ENCODE measurements around the gene GABRG2. TPM values are rescaled to one million over a fixed set of nuclear protein-coding genes. Genes with fewer than 3 reads are reported as not detected.

Gene GABRG2
- total RNA-seq, 6 donors from 2014 or later: not detected

- H3K4me3 ChIP-seq: no peak overlapping the region
- no peaks in the 10 kb centered on the region for H3K27me3 ChIP-seq
- H3K9me3 ChIP-seq: no peaks in the 10 kb centered on the region
- no peak for ATAC-seq (ENCODE audit: low FRiP score in 2 of 2)
- TF ChIP-seq EP300 (IDR thresholded peaks at IDR 0.05): no peak
- TF ChIP-seq POLR2AphosphoS5 (IDR thresholded peaks at IDR 0.05): no peak
- TF ChIP-seq POLR2A (IDR thresholded peaks at IDR 0.05): no peak
- TF ChIP-seq CTCF (IDR thresholded peaks at IDR 0.05): no peak
- no peaks in the 10 kb centered on the region for H3K4me1 ChIP-seq
- no peak for DNase-seq
- 87 to 95% methylated on average over 1 of the region's 1 CpG for WGBS, 2 donors
- H3K27ac ChIP-seq: no peak overlapping the region
- H3K36me3 ChIP-seq: no peaks in the 10 kb centered on the region
Measured at GRCh38 chr5:162078805-162079204, 11.2 kb downstream of the GABRG2 start.

- 46 to 58% methylated on average over 2 of the region's 2 CpGs for WGBS, 2 donors
- no peaks in the 10 kb centered on the region for H3K36me3 ChIP-seq
- no peaks in the 10 kb centered on the region for H3K9me3 ChIP-seq
- no peaks in the 10 kb centered on the region for H3K4me1 ChIP-seq
- H3K27me3 ChIP-seq: no peaks in the 10 kb centered on the region
- H3K27ac ChIP-seq: no peak overlapping the region
- ATAC-seq (ENCODE audit: low FRiP score in 2 of 2) (no peak), DNase-seq (no peak)
- H3K4me3 ChIP-seq: no peak overlapping the region
- TF ChIP-seq POLR2A (IDR thresholded peaks at IDR 0.05) (no peak), CTCF (IDR thresholded peaks at IDR 0.05) (no peak), POLR2AphosphoS5 (IDR thresholded peaks at IDR 0.05) (no peak), EP300 (IDR thresholded peaks at IDR 0.05) (no peak)
Measured at GRCh38 chr5:162091336-162091735, 23.8 kb downstream of the GABRG2 start.

- ATAC-seq (ENCODE audit: low FRiP score in 2 of 2) (no peak), DNase-seq (no peak)
- no peak overlapping the region for H3K4me3 ChIP-seq
- no peaks in the 10 kb centered on the region for H3K4me1 ChIP-seq
- no peak overlapping the region for H3K27ac ChIP-seq
- H3K9me3 ChIP-seq: no peaks in the 10 kb centered on the region
- no peaks in the 10 kb centered on the region for H3K36me3 ChIP-seq
- 63 to 65% methylated on average over 2 of the region's 2 CpGs for WGBS, 2 donors
- no peaks in the 10 kb centered on the region for H3K27me3 ChIP-seq
- TF ChIP-seq POLR2A (IDR thresholded peaks at IDR 0.05) (no peak), EP300 (IDR thresholded peaks at IDR 0.05) (no peak), POLR2AphosphoS5 (IDR thresholded peaks at IDR 0.05) (no peak), CTCF (IDR thresholded peaks at IDR 0.05) (no peak)
Measured at GRCh38 chr5:162096448-162096847, 28.9 kb downstream of the GABRG2 start.

- 76 to 80% methylated on average over 2 of the region's 2 CpGs for WGBS, 2 donors
Measured at GRCh38 chr5:162107591-162107990, 40.0 kb downstream of the GABRG2 start.

GRCh38 chr5:162119801-162120200 is 52.2 kb downstream of the GABRG2 start:
- Histone ChIP-seq H3K9me3 (no peaks in the 10 kb centered on the region), H3K36me3 (no peaks in the 10 kb centered on the region), H3K4me3 (no peak overlapping the region), H3K27me3 (no peaks in the 10 kb centered on the region), H3K27ac (no peak overlapping the region), H3K4me1 (no peaks in the 10 kb centered on the region)
- TF ChIP-seq POLR2A (IDR thresholded peaks at IDR 0.05) (no peak), EP300 (IDR thresholded peaks at IDR 0.05) (no peak), CTCF (IDR thresholded peaks at IDR 0.05) (no peak), POLR2AphosphoS5 (IDR thresholded peaks at IDR 0.05) (no peak)
- ATAC-seq (ENCODE audit: low FRiP score in 2 of 2) (no peak), DNase-seq (no peak)
- WGBS, 2 donors: 71 to 85% methylated on average over 3 of the region's 3 CpGs

More at GRCh38 chr5:162107591-162107990, 40.0 kb downstream of the GABRG2 start:
- H3K36me3 ChIP-seq: no peaks in the 10 kb centered on the region
- TF ChIP-seq EP300 (IDR thresholded peaks at IDR 0.05): no peak
- no peak for ATAC-seq (ENCODE audit: low FRiP score in 2 of 2)
- H3K27ac ChIP-seq: no peak overlapping the region
- no peaks in the 10 kb centered on the region for H3K9me3 ChIP-seq
- no peaks in the 10 kb centered on the region for H3K4me1 ChIP-seq
- H3K27me3 ChIP-seq: no peaks in the 10 kb centered on the region
- no peak overlapping the region for H3K4me3 ChIP-seq
- no peak for DNase-seq
